Gastrocnemius medialis (tissue), 4 donors: ENCODE measurements around the gene BFAR.

Experiments
- POLR2A ChIP-seq, 2 donors: fragments of 450-650 bp; IDR thresholded peaks; one replicate each; pipeline ENCODE4 v1.6.1; 2017; ENCODE audit warnings: antibody characterized with exemption in 2 of 2, mild to moderate bottlenecking in 2 of 2, moderate library complexity in 2 of 2
- TF ChIP-seq, protein P1 (sequence below), 5 experiments: fragments of 450-650 bp in 3 of 5; fragments of 200-600 bp in 2 of 5; sonication (generic) in 2 of 5; IDR thresholded peaks in 4 of 5; conservative IDR thresholded peaks in 1 of 5; 1 replicate in 4 of 5; 2 replicates in 1 of 5; pipeline ENCODE4 v1.5.1; 2016 to 2019; ENCODE audit warnings: antibody characterized with exemption in 5 of 5, mild to moderate bottlenecking in 3 of 5, moderate library complexity in 3 of 5

DNA sequence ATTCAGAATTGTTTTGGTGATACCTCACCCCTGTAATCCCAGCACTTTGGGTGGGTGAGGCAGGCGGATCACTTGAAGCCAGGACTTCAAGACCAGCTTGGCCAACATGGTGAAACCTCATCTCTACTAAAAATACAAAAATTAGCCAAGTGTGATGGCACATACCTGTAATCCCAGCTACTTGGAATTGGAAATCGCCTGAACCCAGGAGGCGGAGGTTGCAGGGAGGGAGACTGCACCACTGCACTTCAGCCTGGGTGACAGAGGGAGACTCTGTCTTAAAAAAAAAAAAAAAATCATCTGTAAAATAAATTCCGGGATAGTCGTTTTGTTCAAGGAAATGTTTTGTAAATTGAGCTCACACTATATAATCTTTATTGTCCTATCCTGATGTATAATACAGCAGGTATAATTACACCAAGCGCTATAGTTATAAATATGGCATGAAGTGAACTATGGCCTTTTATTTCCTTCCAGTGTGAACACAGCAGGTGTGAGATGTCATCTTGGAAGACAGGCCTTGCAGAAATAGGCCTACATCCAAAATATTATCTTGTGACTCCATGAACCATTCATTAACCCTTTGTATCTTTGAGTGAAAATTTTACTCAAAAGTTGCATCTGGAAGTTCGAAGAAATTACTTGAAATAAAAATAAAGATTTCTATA, 35.9 kb downstream of the BFAR start:
- TF ChIP-seq, protein P1, sequence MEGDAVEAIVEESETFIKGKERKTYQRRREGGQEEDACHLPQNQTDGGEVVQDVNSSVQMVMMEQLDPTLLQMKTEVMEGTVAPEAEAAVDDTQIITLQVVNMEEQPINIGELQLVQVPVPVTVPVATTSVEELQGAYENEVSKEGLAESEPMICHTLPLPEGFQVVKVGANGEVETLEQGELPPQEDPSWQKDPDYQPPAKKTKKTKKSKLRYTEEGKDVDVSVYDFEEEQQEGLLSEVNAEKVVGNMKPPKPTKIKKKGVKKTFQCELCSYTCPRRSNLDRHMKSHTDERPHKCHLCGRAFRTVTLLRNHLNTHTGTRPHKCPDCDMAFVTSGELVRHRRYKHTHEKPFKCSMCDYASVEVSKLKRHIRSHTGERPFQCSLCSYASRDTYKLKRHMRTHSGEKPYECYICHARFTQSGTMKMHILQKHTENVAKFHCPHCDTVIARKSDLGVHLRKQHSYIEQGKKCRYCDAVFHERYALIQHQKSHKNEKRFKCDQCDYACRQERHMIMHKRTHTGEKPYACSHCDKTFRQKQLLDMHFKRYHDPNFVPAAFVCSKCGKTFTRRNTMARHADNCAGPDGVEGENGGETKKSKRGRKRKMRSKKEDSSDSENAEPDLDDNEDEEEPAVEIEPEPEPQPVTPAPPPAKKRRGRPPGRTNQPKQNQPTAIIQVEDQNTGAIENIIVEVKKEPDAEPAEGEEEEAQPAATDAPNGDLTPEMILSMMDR (IDR thresholded peaks at IDR 0.05 in 4 of 5, conservative IDR thresholded peaks at IDR 0.05 in 1 of 5): no peak
- TF ChIP-seq POLR2A (IDR thresholded peaks at IDR 0.05): no peak
